HEK293 (cell line): ENCODE data around the gene CA11.

Source experiments
- ATF2 ChIP-seq: fragments of 450-650 bp; formaldehyde crosslinking; IDR thresholded peaks from 2 replicates; pipeline ENCODE4 v1.5.1; 2016; ENCODE audit warnings: missing biosample characterization, missing genetic modification characterization, low read depth
- CTCF ChIP-seq: fragments of 450-650 bp; formaldehyde crosslinking; IDR thresholded peaks from 2 replicates; pipeline ENCODE4 v1.5.1; 2016; ENCODE audit warnings: missing biosample characterization, missing genetic modification characterization
- KLF16 ChIP-seq: fragments of 450-650 bp; formaldehyde crosslinking; IDR thresholded peaks from 2 replicates; pipeline ENCODE4 v1.5.1; 2017; ENCODE audit warnings: missing biosample characterization, missing genetic modification characterization
- PATZ1 ChIP-seq: fragments of 450-650 bp; formaldehyde crosslinking; IDR thresholded peaks from 2 replicates; pipeline ENCODE4 v1.5.1; 2016; ENCODE audit warnings: missing biosample characterization, missing genetic modification characterization
- SP7 ChIP-seq: fragments of 450-650 bp; formaldehyde crosslinking; IDR thresholded peaks from 2 replicates; pipeline ENCODE4 v1.5.1; 2016; ENCODE audit warnings: missing biosample characterization, missing genetic modification characterization
- TCF7L2 ChIP-seq: IDR thresholded peaks from 2 replicates; pipeline ENCODE4 v1.6.1; 2011; ENCODE audit warnings: low read depth, mild to moderate bottlenecking, inconsistent platforms, low read length, moderate library complexity, borderline replicate concordance
- WT1 ChIP-seq: fragments of 450-650 bp; formaldehyde crosslinking; IDR thresholded peaks from 2 replicates; pipeline ENCODE4 v1.5.1; 2016; ENCODE audit warnings: missing biosample characterization, missing genetic modification characterization
- ZNF10 ChIP-seq: fragments of 450-650 bp; formaldehyde crosslinking; IDR thresholded peaks from 2 replicates; pipeline ENCODE4 v1.5.1; 2017; ENCODE audit warnings: missing biosample characterization, missing genetic modification characterization
- ZNF184 ChIP-seq: fragments of 450-650 bp; IDR thresholded peaks from 2 replicates; pipeline ENCODE4 v1.5.1; 2018; ENCODE audit warnings: missing biosample characterization, mild to moderate bottlenecking, missing genetic modification characterization
- ZNF311 ChIP-seq: fragments of 450-650 bp; formaldehyde crosslinking; IDR thresholded peaks from 2 replicates; pipeline ENCODE4 v1.5.1; 2017; ENCODE audit warnings: missing biosample characterization, missing genetic modification characterization, borderline replicate concordance
- ZNF426 ChIP-seq: fragments of 450-650 bp; formaldehyde crosslinking; IDR thresholded peaks from 2 replicates; pipeline ENCODE4 v1.5.1; 2017; ENCODE audit warnings: missing biosample characterization, missing genetic modification characterization, mild to moderate bottlenecking, inconsistent platforms, moderate library complexity
- ZNF639 ChIP-seq: fragments of 450-650 bp; formaldehyde crosslinking; IDR thresholded peaks from 2 replicates; pipeline ENCODE4 v1.5.1; 2016; ENCODE audit warnings: missing biosample characterization, missing genetic modification characterization
- TF ChIP-seq, protein P1 (sequence below): fragments of 450-650 bp; formaldehyde crosslinking; IDR thresholded peaks from 2 replicates; pipeline ENCODE4 v1.5.1; 2017; ENCODE audit warnings: missing biosample characterization, missing genetic modification characterization

DNA sequence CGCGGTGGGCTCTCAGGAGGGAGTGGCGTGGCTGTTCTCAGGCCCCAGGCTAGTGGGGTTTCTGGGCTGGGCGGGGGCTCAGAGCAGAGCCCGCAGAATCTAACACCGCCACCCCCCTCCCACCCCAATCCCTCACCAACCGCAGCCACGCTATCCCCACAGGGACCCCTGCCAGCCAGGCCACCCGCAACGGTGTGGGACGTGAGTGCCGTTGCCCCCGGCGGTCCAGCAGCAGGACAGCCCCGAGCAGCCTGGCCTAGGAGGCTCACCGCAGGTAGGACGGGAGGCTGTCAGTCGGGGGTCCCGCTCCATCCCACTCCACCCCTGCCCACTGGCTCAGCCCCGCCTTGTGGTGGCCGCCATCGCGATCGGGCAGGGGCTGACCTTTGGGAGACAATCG lies 27.0 kb upstream of the CA11 start, which contains the start of gene NTN5:
- no peak for TF ChIP-seq CTCF (tag by site-specific recombination)
- no peak for TF ChIP-seq WT1 (tag by site-specific recombination)
- no peak for TF ChIP-seq ZNF311 (tag by site-specific recombination)
- TF ChIP-seq KLF16, result no peak
- TF ChIP-seq ZNF639, result no peak
- no peak for TF ChIP-seq PATZ1
- no peak for TF ChIP-seq TCF7L2
- TF ChIP-seq ATF2 (tag by site-specific recombination), result no peak
- TF ChIP-seq ZNF426 (tag by site-specific recombination), result no peak
- TF ChIP-seq ZNF184 (tag by site-specific recombination), result no peak
- TF ChIP-seq, protein P1, sequence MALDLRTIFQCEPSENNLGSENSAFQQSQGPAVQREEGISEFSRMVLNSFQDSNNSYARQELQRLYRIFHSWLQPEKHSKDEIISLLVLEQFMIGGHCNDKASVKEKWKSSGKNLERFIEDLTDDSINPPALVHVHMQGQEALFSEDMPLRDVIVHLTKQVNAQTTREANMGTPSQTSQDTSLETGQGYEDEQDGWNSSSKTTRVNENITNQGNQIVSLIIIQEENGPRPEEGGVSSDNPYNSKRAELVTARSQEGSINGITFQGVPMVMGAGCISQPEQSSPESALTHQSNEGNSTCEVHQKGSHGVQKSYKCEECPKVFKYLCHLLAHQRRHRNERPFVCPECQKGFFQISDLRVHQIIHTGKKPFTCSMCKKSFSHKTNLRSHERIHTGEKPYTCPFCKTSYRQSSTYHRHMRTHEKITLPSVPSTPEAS (tag by site-specific recombination), result no peak
- TF ChIP-seq SP7, result no peak
- TF ChIP-seq ZNF10 (tag by site-specific recombination), result no peak
